HG02623 (cell line): Measurements from ENCODE around the gene DHX34.
"Not testable (repeated sequence)": the region's sequence is repeated elsewhere in the genome, so short reads cannot be mapped to it uniquely, and the experiment has no call there.

ENCODE experiments used
- ATAC-seq: cut with Tn5 transposase; IDR thresholded peaks from one replicate; pipeline ENCODE4 v1.9.1; 2021; ENCODE audit warnings: moderate library complexity; ENCODE audit not compliant: unreplicated experiment

The DHX34 gene

GRCh38 chr19:47384533-47384932 is 35.4 kb downstream of the DHX34 start:
- ATAC-seq, result not testable (repeated sequence)

DNA sequence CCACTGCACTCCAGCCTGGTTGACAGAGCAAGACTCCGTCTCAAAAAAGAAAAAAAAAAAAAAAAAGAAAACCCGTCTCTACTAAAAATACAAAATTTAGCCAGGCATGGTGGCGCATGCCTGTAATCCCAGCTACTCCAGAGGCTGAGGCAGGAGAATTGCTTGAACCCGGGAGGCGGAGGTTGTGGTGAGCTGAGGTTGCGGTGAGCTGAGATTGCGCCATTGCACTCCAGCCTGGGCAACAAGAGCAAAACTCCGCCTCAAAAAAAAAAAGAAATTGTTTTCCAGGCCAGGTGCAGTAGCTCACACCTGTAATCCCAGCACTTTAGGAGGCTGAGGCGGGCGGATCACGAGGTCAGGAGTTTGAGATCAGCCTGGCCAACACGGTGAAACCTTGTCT is 37.5 kb downstream of the DHX34 start:
- ATAC-seq, result not testable (repeated sequence)

- not testable (repeated sequence) for ATAC-seq
Measured at GRCh38 chr19:47387623-47388022, 38.5 kb downstream of the DHX34 start.

GRCh38 chr19:47388721-47389120 is 39.6 kb downstream of the DHX34 start:
- ATAC-seq, result not testable (repeated sequence)

DNA sequence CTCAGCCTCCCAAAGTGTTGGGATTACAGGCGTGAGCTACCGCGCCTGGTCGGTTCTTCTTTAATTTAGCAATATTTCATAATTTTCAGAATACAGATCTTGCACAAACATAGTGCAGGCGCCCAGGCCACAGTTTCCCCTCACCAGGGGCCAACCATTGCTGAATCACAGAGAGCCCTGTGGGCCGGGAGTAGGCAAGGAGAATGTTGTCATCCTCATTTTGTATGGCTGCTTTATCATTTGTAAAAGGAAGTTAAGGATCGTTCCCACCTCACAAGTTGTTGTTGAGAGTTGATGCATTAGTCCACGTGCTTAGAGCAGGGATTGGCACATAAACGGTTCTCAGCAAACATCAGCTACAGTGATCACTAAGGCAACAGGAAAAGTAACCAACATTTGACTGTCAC is 40.0 kb downstream of the DHX34 start:
- ATAC-seq, result no peak

DNA sequence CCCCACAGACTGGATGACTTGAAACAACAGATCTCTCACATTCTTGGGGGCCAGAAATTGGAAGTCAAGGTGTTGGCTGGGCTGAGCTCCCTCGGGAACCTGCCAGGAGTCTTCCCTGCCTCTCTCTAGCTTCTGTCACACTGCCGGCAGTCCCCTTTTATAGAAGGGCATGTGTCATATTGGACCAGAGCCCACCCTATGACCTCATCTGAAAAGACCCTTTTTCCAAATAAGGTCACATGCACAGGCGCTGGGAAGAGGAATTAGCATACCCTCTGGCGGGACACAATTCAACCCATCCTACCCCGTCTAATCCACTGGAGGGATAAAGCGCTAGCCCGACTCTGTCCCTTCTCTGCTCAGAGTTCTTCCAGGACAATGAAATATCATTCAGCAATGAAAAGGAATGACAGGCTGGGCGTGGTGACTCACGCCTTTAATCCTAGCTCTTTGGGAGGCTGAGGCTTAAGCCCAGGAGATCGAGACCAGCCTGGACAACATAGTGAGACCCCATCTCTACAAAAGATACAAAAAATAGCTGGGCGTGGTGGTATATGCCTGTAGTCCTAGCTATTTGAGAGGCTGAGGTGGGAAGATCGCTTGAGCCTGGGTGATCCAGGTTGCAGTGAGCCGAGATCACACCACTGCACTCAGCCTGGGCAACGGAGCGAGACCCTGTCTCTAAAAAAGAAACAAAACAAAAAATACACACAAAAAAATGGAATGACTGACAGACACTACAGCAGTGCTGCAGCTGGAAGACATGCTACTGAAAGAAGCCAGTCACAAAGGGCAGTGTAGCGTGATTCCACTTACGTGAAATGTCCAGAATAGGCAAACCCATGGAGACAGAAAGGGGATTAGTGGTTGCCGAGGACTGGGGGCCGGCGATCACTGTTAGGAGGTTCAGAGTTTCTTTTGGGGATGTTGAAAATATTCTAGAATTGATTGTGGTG is 41.7 kb downstream of the DHX34 start:
- no peak for ATAC-seq

GRCh38 chr19:47391510-47392223 is 42.6 kb downstream of the DHX34 start:
- no peak for ATAC-seq

DNA sequence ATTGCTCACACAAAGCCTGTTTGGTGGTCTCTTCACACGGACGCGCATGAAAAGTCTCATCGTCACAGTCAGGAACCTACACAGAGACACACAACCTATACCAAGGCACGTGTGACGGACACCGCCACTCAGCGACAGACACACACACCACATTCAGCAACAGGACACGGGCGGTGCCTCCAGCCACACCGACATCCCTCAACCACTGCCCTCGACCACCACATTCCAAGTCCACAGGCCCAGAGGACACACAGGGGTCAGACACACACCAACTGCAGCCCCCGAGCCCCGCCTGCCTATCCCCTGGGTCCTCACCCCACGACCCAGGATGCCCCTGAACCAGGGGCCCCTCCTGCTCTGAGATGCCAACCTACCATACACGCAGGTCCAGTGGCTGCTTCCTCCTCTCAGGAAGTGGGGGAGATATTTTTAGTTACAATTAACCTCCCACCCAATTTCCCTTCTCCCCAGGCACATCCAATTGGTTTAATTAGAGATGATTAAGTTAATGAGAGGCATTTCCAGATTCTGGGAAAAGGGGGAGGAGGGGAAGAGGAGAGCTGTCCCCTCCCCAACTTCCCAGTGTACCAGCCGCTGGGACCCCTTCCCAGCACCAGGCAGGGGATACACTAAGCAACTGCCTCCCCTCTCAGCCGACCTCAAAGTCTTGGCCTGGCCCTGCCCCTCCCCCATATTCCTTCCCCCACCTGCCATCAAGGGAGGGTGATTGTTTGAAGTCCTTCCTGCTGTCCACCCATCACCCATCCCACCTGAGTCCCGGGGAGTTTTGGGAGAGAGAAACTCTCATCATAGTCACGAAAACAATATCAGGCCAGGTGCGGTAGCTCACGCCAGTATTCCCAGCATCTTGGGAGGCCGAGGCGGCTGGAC is 49.8 kb downstream of the DHX34 start:
- no peak for ATAC-seq

DNA sequence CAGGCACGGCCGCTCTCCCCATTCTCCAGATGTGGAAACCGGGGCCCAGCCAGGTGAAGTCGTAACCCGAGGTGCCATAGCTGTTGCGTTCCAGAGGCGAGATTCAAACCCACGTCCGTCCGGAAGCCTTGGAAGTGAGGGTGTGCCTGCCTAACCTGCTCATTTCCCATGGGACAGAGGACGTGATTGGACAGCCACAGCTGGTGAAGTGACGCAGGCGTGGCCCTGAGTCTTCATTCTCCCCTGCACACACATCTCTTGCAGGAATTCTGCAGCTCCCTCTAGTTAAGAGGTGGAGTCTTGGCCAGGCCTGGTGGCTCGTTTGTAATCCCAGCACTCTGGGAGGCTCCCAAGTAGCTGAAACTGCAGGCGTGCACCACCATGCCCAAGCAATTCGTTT is 53.4 kb downstream of the DHX34 start:
- no peak for ATAC-seq

DNA sequence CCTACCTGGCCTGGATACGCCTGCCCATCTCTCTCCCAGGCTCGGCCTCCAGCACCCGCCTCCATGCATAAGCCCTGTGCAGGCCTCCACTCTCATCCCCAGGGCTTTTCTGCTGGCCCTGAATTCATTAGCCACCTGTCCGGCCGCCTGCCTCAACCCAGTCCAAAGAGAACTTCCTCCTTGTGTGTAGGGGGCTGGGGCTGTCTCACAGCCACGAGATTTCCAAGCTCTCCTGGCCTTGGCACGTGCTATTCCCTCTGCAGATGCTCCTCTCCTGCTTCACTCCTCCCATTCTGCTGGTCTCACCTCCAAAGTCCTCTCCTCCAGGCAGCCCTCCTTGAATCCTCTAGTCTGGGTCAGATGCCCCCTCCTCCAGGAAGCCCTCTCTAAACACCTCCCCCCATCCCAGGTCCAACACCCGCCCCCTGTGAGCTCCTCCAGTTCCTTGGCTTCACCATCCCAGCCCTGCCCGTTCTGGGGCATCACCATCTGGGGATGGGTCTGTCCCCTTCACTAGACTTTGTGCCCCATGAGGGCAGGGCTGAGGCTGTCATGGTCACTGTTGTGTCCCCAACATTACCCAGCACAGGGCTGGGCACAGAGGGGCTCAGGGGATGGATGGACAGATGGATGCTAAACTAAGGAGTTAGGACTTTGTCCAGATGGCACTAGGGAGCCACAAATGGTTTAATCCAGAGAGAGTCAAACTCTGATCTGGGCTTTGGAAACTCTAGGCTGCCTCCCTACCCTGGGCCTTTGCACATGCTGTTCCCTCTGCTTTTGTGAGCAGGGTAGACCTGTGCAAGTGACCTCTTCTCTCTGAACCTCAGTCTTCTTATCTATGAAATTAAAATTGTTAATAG is 55.5 kb downstream of the DHX34 start:
- no peak for ATAC-seq

- no peak for ATAC-seq
Measured at GRCh38 chr19:47405197-47405550, 56.1 kb downstream of the DHX34 start.

DNA sequence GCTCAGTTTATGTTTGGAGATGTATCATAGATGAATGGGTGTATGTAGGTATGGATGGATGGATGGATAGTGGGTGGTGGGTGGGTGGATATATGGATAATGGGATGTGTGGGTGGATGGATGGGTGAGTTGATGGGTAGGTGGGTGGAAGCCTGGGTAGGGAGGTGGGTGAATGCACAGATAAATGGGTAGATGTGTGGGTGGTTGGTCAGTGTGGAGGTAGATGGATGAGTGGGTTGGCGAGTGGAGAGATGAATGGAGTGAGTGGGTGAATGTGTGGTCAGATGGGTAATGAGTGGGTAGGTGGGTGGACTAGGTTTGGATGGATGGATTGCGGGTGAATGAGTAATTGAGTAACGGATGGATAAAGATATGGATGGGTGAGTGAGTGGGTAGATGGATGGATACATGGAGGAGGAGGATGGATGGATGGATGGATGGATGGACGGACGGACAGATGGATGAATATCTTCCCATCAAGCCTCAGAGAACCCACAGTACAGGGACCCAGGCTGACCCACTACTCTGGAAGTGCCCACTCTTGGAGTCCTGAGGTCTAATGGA is 56.8 kb downstream of the DHX34 start:
- no peak for ATAC-seq

DNA sequence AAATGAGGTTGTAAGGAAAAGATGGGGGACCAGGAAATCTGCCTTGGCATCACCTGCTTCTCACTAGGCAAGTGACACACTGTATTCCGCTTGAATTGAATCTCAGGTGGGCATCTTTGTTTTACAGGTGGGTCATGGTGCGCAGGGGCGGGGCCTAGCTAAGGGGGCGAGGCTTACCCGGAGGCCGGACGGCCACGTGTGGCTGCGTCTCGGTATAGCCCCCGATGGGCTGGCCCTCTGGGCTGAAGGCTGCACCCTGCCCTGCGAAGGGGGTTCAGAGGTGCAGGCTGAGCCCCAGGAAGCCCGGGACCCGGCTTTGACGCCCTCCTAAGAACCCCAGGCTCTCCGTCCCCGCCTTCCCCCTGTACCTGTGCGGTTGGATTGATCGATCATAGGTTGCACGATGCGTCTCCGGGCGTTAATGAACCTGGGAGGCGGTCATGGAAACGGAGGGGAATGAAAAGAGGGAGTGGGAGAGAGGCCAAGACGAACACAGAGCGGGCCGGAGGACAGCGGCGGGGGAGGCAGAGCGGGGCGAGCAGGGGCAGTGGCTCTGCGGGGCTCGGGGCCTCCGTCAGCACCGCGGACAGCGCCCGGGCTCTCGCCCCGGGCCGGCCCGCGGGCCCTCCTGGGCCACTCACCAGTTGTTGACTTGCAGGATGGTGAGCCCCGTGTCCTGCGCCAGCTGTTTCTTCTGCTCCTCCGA is 57.7 kb downstream of the DHX34 start:
- ATAC-seq, result no peak

DNA sequence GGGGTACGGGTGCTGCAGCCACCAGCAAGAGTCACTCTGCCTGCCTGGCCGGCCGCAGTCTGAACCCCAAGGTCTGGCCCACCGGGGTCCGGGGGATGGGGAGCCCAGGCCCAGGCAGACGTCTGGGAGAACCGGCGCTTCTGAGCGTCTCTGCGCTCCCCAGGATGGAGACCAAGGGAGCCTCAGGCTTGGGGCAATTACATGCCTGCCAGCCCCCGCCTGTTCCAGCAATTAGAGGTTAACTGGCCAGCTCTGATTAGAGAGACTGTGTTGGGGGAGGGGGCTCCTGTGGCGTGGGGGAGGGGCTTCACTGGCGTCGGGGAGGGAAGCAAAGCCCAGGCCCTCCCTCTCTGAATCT is 58.3 kb downstream of the DHX34 start:
- ATAC-seq, result no peak

DNA sequence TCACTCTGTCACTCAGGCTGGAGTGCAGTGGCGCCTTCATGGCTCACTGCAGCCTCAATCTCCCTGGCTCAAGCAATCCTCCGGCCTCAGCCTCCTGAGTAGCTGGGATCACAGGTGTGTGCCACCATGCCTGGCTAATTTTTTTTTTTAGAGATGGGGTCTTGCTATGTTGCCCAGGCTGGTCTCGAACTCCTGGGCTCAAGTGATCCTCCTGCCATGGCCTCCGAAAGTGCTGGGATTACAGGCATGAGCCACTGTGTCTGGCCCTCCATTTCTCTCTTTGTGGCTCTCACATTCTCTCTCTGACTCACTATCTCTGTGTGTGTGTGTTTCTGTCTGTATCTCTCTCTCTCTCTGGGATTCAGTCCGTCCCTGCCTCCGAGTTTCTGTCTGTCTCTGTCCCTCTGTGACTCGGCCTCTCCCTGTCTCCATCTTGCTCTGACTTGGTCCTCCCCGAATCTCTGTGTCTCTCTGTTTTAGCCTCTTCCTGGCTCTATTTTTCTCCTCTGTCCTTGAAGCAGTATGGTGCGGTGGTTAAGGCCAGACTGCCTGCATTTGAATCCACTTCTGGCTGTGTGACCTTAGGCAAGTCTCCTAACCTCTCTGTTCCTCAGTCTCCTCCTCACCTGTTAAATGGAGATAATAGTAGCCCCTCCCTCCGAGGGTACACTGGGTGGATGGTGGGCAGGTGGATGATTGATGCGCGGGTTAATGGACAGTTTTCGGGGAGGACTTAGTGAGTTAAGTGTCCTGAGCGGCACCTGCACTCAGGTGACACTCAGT is 59.2 kb downstream of the DHX34 start:
- ATAC-seq, result no peak

GRCh38 chr19:47411101-47411500 is 62.0 kb downstream of the DHX34 start:
- no peak for ATAC-seq

GRCh38 chr19:47411696-47412095 is 62.6 kb downstream of the DHX34 start:
- ATAC-seq, result not testable (repeated sequence)

GRCh38 chr19:47413941-47414340 is 64.8 kb downstream of the DHX34 start:
- ATAC-seq, result no peak

DNA sequence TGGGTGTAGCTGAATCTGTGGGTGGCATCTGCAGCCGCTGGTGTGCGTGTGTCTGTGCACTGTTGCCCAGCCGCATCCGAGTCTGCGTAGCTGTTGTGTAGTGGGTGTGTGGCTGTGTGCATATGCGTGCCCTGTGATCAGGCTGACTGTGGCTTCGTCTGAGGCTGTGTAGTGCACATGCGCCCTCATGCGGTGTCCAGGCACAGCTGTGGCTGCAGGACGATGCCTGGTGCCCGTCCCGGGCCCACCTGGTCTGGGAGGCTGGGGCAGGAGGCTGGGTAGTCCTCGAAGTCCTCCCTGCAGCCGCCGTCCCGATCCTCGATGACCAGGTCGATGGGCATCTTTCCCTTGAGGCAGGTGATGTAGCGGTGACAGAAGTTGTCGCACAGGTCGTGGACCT is 65.4 kb downstream of the DHX34 start:
- no peak for ATAC-seq
